H1 (cell line): ENCODE data around the gene COTL1. TPM values are rescaled to one million over a fixed set of nuclear protein-coding genes. Genes with fewer than 3 reads are reported as not detected.
A peak's percentile ranks its signal among the peaks of the same experiment; 100 is the strongest.

Experiments used
- CTCF ChIA-PET: fragments of 300-600 bp; sonication (Branson Sonifier 250); formaldehyde crosslinking; loops from one replicate; lab custom pipeline; 2021; ENCODE audit not compliant: partially characterized antibody; lab: Charles Lee
- POLR2A ChIA-PET: fragments of 300-600 bp; sonication (Branson Sonifier 250); formaldehyde crosslinking; loops from one replicate; lab custom pipeline; 2021; ENCODE audit warnings: inconsistent platforms; ENCODE audit not compliant: partially characterized antibody; lab: Charles Lee
- DNase-seq, 2 experiments: peaks; one replicate each; pipeline versions ENCODE4 v3.0.0 to v3.0.0-alpha.2; 2010 to 2022; ENCODE audit warnings: low spot score in 2 of 2, low read depth in 1 of 2, mixed read lengths in 1 of 2
- FAIRE-seq: peaks from 2 replicates; lab custom pipeline; 2011; peaks lifted over from hg19 to GRCh38; lab: Jason Lieb, UNC
- H2AFZ ChIP-seq: 2 replicates; pipeline ENCODE4 v1.8.1; 2012; ENCODE audit warnings: low read length, inconsistent platforms
- H2AK5ac ChIP-seq: 2 replicates; pipeline ENCODE4 v1.6.1; 2013; ENCODE audit warnings: low read depth, low read length
- H2BK120ac ChIP-seq: replicated peaks from 2 replicates; pipeline ENCODE3; 2013; ENCODE audit warnings: low read depth, low read length, inconsistent platforms
- H2BK12ac ChIP-seq: 2 replicates; pipeline ENCODE4 v1.6.1; 2013; ENCODE audit warnings: low read depth, low read length
- H2BK15ac ChIP-seq: 2 replicates; pipeline ENCODE4 v1.6.1; 2013; ENCODE audit warnings: low read length
- H2BK20ac ChIP-seq: 2 replicates; pipeline ENCODE4 v1.6.1; 2013; ENCODE audit warnings: low read length
- H2BK5ac ChIP-seq: 2 replicates; pipeline ENCODE4 v1.6.1; 2013; ENCODE audit warnings: low read depth, low read length
- H3K14ac ChIP-seq: 2 replicates; pipeline ENCODE4 v1.6.1; 2013; ENCODE audit warnings: inconsistent platforms; ENCODE audit not compliant: insufficient read length
- H3K18ac ChIP-seq: 2 replicates; pipeline ENCODE4 v1.6.1; 2013; ENCODE audit warnings: low read length; ENCODE audit errors: extremely low read depth
- H3K23ac ChIP-seq: 2 replicates; pipeline ENCODE4 v1.6.1; 2013; ENCODE audit warnings: inconsistent platforms; ENCODE audit not compliant: insufficient read length
- H3K23me2 ChIP-seq: 2 replicates; pipeline ENCODE4 v1.6.1; 2013; ENCODE audit warnings: low read depth, low read length
- H3K27ac ChIP-seq: 2 replicates; pipeline ENCODE4 v1.6.1; 2011; ENCODE audit warnings: low read depth, low read length, inconsistent platforms
- H3K27me3 ChIP-seq, 4 experiments: replicated peaks in 1 of 4; 1 replicate in 1 of 4; 2 replicates in 3 of 4; pipeline versions ENCODE4 v1.6.1 to v1.8.1; 2011 to 2013; ENCODE audit warnings: low read length in 3 of 4, mild to moderate bottlenecking in 3 of 4, inconsistent platforms in 2 of 4, mixed read lengths in 2 of 4, moderate library complexity in 1 of 4; ENCODE audit not compliant: control insufficient read depth in 3 of 4, insufficient read depth in 3 of 4; ENCODE audit errors: extremely low read depth in 1 of 4
- H3K36me3 ChIP-seq, 4 experiments: 2 replicates each; pipeline versions ENCODE4 v1.6.1 to v1.8.1; 2011 to 2013; ENCODE audit warnings: mild to moderate bottlenecking in 4 of 4, low read length in 3 of 4, moderate library complexity in 2 of 4, control low read depth in 1 of 4, inconsistent platforms in 1 of 4; ENCODE audit not compliant: insufficient read depth in 4 of 4, control insufficient read depth in 2 of 4
- H3K4ac ChIP-seq: replicated peaks from 2 replicates; pipeline ENCODE3; 2013; ENCODE audit warnings: low read length, low read depth, mixed read lengths, inconsistent platforms; ENCODE audit not compliant: insufficient read length
- H3K4me1 ChIP-seq, 4 experiments: replicated peaks in 1 of 4; 1 replicate in 1 of 4; 2 replicates in 3 of 4; pipeline versions ENCODE4 v1.6.1 to v1.8.1; 2011 to 2013; ENCODE audit warnings: low read length in 3 of 4, inconsistent platforms in 2 of 4, mixed read lengths in 1 of 4; ENCODE audit not compliant: insufficient read depth in 4 of 4, control insufficient read depth in 3 of 4
- H3K4me2 ChIP-seq, 2 experiments: 2 replicates each; pipeline versions ENCODE4 v1.6.1 to v1.8.1; 2011 to 2013; ENCODE audit warnings: low read depth in 2 of 2, low read length in 2 of 2, control low read depth in 1 of 2, inconsistent platforms in 1 of 2, mild to moderate bottlenecking in 1 of 2; ENCODE audit not compliant: insufficient read depth in 1 of 2
- H3K4me3 ChIP-seq, 4 experiments: fragments of 200-600, 300-600 bp in 1 of 4; sonication (generic), shearing (Covaris generic), sonication (Bioruptor Twin) in 1 of 4; 2 replicates each; pipeline versions ENCODE4 v1.5.1 to v1.8.1; 2011 to 2016; ENCODE audit warnings: low read length in 4 of 4, low read depth in 3 of 4, control low read depth in 2 of 4, inconsistent platforms in 2 of 4, mild to moderate bottlenecking in 2 of 4, mixed read lengths in 1 of 4, moderate library complexity in 1 of 4; ENCODE audit not compliant: insufficient read depth in 2 of 4; ENCODE audit errors: extremely low read depth in 1 of 4
- H3K56ac ChIP-seq: replicated peaks from 2 replicates; pipeline ENCODE3; 2013; ENCODE audit warnings: low read depth, mild to moderate bottlenecking, mixed read lengths, low read length, inconsistent platforms; ENCODE audit not compliant: insufficient read length
- H3K79me1 ChIP-seq: 2 replicates; pipeline ENCODE4 v1.6.1; 2013; ENCODE audit warnings: low read depth, low read length, control low read depth
- H3K79me2 ChIP-seq, 2 experiments: 2 replicates each; pipeline versions ENCODE4 v1.6.1 to v1.8.1; 2012 to 2013; ENCODE audit warnings: low read length in 2 of 2, mild to moderate bottlenecking in 2 of 2, inconsistent platforms in 1 of 2; ENCODE audit not compliant: insufficient read depth in 2 of 2, control insufficient read depth in 1 of 2
- H3K9ac ChIP-seq, 4 experiments: replicated peaks in 1 of 4; 1 replicate in 1 of 4; 2 replicates in 3 of 4; pipeline versions ENCODE4 v1.6.1 to v1.8.1; 2011 to 2013; ENCODE audit warnings: low read depth in 3 of 4, low read length in 3 of 4, control low read depth in 2 of 4, mild to moderate bottlenecking in 2 of 4, moderate library complexity in 2 of 4, inconsistent platforms in 1 of 4; ENCODE audit errors: extremely low read depth in 1 of 4
- H3K9me3 ChIP-seq, 2 experiments: 2 replicates each; pipeline versions ENCODE4 v1.6.1 to v1.8.1; 2012 to 2013; ENCODE audit warnings: mild to moderate bottlenecking in 2 of 2, moderate library complexity in 2 of 2, control low read depth in 1 of 2, inconsistent platforms in 1 of 2, low read depth in 1 of 2, low read length in 1 of 2, mixed read lengths in 1 of 2; ENCODE audit not compliant: insufficient read depth in 2 of 2
- H4K20me1 ChIP-seq, 2 experiments: replicated peaks in 1 of 2; 2 replicates each; pipeline versions ENCODE3 to v1.8.1; 2011 to 2013; ENCODE audit warnings: inconsistent platforms in 2 of 2, low read length in 2 of 2, mild to moderate bottlenecking in 1 of 2; ENCODE audit not compliant: insufficient read depth in 2 of 2, control insufficient read depth in 1 of 2
- H4K5ac ChIP-seq: 2 replicates; pipeline ENCODE4 v1.6.1; 2013; ENCODE audit warnings: low read length, low read depth, mixed read lengths, inconsistent platforms; ENCODE audit not compliant: insufficient read length
- H4K8ac ChIP-seq: 2 replicates; pipeline ENCODE4 v1.8.0; 2013; ENCODE audit warnings: mild to moderate bottlenecking, moderate library complexity, low read length, inconsistent platforms; ENCODE audit not compliant: insufficient read depth; ENCODE audit errors: extremely low read depth
- H4K91ac ChIP-seq: replicated peaks from 2 replicates; pipeline ENCODE3; 2013; ENCODE audit warnings: low read length, mixed read lengths, inconsistent platforms; ENCODE audit not compliant: insufficient read length
- HDAC2 ChIP-seq, 2 experiments: fragments of 300-600 bp in 1 of 2; sonication (generic) in 1 of 2; IDR thresholded peaks; 2 replicates each; pipeline ENCODE4 v1.6.1; 2011 to 2012; ENCODE audit warnings: low read depth in 2 of 2, low read length in 2 of 2, mild to moderate bottlenecking in 2 of 2, moderate library complexity in 2 of 2, borderline replicate concordance in 1 of 2, inconsistent platforms in 1 of 2
- RXRA ChIP-seq: IDR thresholded peaks from 2 replicates; pipeline ENCODE4 v1.6.1; 2011; ENCODE audit warnings: low read depth, mild to moderate bottlenecking, low read length, moderate library complexity; ENCODE audit not compliant: insufficient read depth
- SP2 ChIP-seq: IDR thresholded peaks from 2 replicates; pipeline ENCODE4 v1.6.1; 2012; ENCODE audit warnings: mild to moderate bottlenecking, low read length, inconsistent platforms
- TCF12 ChIP-seq: IDR thresholded peaks from 2 replicates; pipeline ENCODE4 v1.6.1; 2011; ENCODE audit warnings: low read depth, mild to moderate bottlenecking, low read length
- WGBS, 2 experiments: shearing (Covaris generic) in 1 of 2; methylation state at CpG; one replicate each; pipeline versions ENCODE4 v1.1.6 to v1.1.7; 2013 to 2015; ENCODE audit warnings: low lambda C conversion rate in 2 of 2, mixed read lengths in 2 of 2, inconsistent platforms in 1 of 2, low coverage in 1 of 2, missing lambda C conversion rate in 1 of 2; ENCODE audit not compliant: insufficient replicate concordance in 2 of 2, insufficient coverage in 1 of 2, insufficient read length in 1 of 2; ENCODE audit errors: extremely low coverage in 1 of 2, missing lambda C conversion rate in 1 of 2; 5-methylcytosine and 5-hydroxymethylcytosine counted together
- polyA plus RNA-seq, 7 experiments: library from polyadenylated mRNA; depleted of rRNA in 3 of 7; stranded (reverse) in 5 of 7; unstranded in 2 of 7; fragments of >200 nt in 5 of 7; fragments of 200-250 nt in 2 of 7; gene quantifications; 1 replicate in 5 of 7; 2 replicates in 1 of 7; 4 replicates in 1 of 7; pipeline versions ENCODE4 v1.2.1 to v1.2.3, GENCODE V29; 2011 to 2013; ENCODE audit warnings: missing spikeins in 2 of 7, mixed read lengths in 2 of 7
- total RNA-seq: library from RNA; stranded (reverse); fragmentation: NEBNext Ultra II Directional; extraction: Animal tissue kit (Norgen Biotek cat#: 25700); gene quantifications from 2 replicates; pipeline ENCODE4 v1.2.1, GENCODE V29; 2021

The COTL1 gene
- total and polyA plus RNA-seq, 2 of the 8 experiments (the other 6 are each of a cell fraction or from before 2014, with no cell fraction given): 59.2 to 183 TPM

GRCh38 chr16:84629580-84629979 lies 11.7 kb upstream of the COTL1 start:
- H3K4me2 ChIP-seq: peak overlapping the region in 1 of 2 experiments; percentile 37; a peak in 1 of 4 replicates
- H3K79me2 ChIP-seq: no peaks in the 10 kb centered on the region
- ChIA-PET CTCF (interaction anchor here (0.5 to 3.9 kb wide), 12 partner anchors 8 to 128 kb away, joined by 3 to 23 read pairs (median 4); partner anchors contain the start of gene KLHL36), POLR2A (interaction anchor here (0.6 to 0.8 kb wide), 2 partner anchors 16 to 101 kb away, joined by 3 read pairs; no protein-coding TSS in a partner anchor)
- no peak overlapping the region; the same call in 1 of the 2 replicates for H3K18ac ChIP-seq
- no peak overlapping the region for H3K56ac ChIP-seq
- no peak overlapping the region for H3K9ac ChIP-seq
- H3K27ac ChIP-seq: no peak overlapping the region
- 87% methylated on average over 8 of the region's 10 CpGs; no CpG with 5 or more reads in 1 of the 2 experiments for WGBS, 2 experiments
- no peak overlapping the region for H2BK20ac ChIP-seq
- H3K23ac ChIP-seq: no peak overlapping the region
- no peak overlapping the region for H2BK120ac ChIP-seq
- peak overlapping the region; percentile 29; the same call in 1 of the 2 replicates for H2BK12ac ChIP-seq
- no peaks in the 10 kb centered on the region for H4K20me1 ChIP-seq
- H2AK5ac ChIP-seq: no peak overlapping the region
- peak overlapping the region; percentile 33; the same call in 1 of the 2 replicates for H2BK15ac ChIP-seq
- TF ChIP-seq HDAC2 (IDR thresholded peaks at IDR 0.05; ENCODE audit: borderline replicate concordance in 1 of 2, low read depth in 2 of 2, low read length in 2 of 2) (no peak), RXRA (no peak), SP2 (no peak), TCF12 (no peak)
- no peak overlapping the region for H3K4me3 ChIP-seq
- no peak overlapping the region for H3K14ac ChIP-seq
- no peaks in the 10 kb centered on the region for H3K27me3 ChIP-seq
- H3K4ac ChIP-seq: no peak overlapping the region
- H3K36me3 ChIP-seq: no peaks in the 10 kb centered on the region
- H3K4me1 ChIP-seq: peaks cover 0 to 6% (median 3%) of the 10 kb centered on the region in 4 experiments; a peak in 3 of 7 replicates
- no peak for FAIRE-seq
- no peak for DNase-seq
- H4K5ac ChIP-seq: no peak overlapping the region
- no peaks in the 10 kb centered on the region for H3K23me2 ChIP-seq
- no peak overlapping the region for H4K91ac ChIP-seq
- H3K79me1 ChIP-seq: no peaks in the 10 kb centered on the region
- H2AFZ ChIP-seq: peak overlapping the region; percentile 72
- no peak overlapping the region; the same call in 1 of the 2 replicates for H2BK5ac ChIP-seq
- no peaks in the 10 kb centered on the region for H3K9me3 ChIP-seq
- peak overlapping the region; percentile 9; the same call in 1 of the 2 replicates for H4K8ac ChIP-seq
